Renal cortical epithelial cell (primary cell): ENCODE data around the gene CCDC85C. TPM values are rescaled to one million over a fixed set of nuclear protein-coding genes. Genes with fewer than 3 reads are reported as not detected.

ENCODE experiments used
- DNase-seq: peaks from one replicate; pipeline ENCODE4 v3.0.0-alpha.2; 2011; ENCODE audit warnings: low read depth
- total RNA-seq: library from RNA; depleted of rRNA; stranded (reverse); fragments of >200 nt; gene quantifications from 2 replicates; pipeline ENCODE4 v1.2.3, GENCODE V29; 2014

Gene CCDC85C
- total RNA-seq, 1 donor from 2014 or later = 11.0 TPM

DNA sequence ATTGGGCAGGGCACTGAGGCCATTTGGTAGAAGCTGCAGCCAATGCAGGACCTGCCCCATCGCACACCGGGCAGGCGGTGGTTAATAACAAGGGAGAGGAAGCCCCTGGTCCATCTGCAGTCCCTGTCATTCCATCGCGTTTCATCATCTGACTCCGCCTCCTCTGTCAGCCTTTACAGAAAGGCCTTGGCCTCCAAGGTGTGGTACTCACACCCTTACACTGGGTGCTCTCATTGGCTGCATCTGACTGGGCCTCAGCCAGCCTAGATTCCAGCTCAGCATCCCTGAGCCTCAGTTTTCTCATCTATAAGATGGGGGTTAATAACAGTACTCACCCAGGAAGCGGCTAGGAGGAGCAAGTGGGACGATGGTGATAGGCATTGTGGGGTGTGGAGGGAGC is 26.2 kb upstream of the CCDC85C start:
- no peak for DNase-seq

GRCh38 chr14:99628887-99629618 is 25.0 kb upstream of the CCDC85C start:
- peak; percentile 22 for DNase-seq

GRCh38 chr14:99627510-99628381 is 23.7 kb upstream of the CCDC85C start:
- no peak for DNase-seq

- no peak for DNase-seq
Observed at GRCh38 chr14:99627100-99627499, 23.1 kb upstream of the CCDC85C start.

- no peak for DNase-seq
Observed at GRCh38 chr14:99626041-99626648, 22.1 kb upstream of the CCDC85C start.

- DNase-seq = no peak
Observed at GRCh38 chr14:99625476-99625875, 21.5 kb upstream of the CCDC85C start.

- no peak for DNase-seq
Observed at GRCh38 chr14:99624971-99625370, 21.0 kb upstream of the CCDC85C start.

- DNase-seq = no peak
Observed at GRCh38 chr14:99624024-99624423, 20.0 kb upstream of the CCDC85C start.

DNA sequence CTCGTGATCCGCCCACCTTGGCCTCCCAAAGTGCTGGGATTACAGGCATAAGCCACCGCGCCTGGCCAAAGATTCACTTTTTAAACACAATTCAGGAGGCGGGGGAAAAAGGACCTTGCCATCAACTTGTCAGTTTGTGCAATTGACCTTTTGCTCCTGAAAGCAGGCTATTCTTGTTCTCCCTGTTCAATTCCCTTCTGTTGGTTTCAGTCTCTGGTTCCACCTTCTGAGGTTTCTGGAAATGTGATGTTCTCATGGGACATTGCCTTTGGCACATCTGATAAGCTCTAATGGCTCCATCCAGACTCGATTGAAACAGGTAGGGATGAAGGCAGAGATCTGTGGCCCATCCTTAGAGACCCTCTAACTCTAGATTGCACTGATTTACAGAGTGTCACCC is 17.9 kb upstream of the CCDC85C start:
- no peak for DNase-seq

- DNase-seq = no peak
Observed at GRCh38 chr14:99619835-99620834, 16.1 kb upstream of the CCDC85C start.

- no peak for DNase-seq
Observed at GRCh38 chr14:99616832-99617800, 13.1 kb upstream of the CCDC85C start.

GRCh38 chr14:99615497-99616157 is 11.6 kb upstream of the CCDC85C start:
- no peak for DNase-seq

DNA sequence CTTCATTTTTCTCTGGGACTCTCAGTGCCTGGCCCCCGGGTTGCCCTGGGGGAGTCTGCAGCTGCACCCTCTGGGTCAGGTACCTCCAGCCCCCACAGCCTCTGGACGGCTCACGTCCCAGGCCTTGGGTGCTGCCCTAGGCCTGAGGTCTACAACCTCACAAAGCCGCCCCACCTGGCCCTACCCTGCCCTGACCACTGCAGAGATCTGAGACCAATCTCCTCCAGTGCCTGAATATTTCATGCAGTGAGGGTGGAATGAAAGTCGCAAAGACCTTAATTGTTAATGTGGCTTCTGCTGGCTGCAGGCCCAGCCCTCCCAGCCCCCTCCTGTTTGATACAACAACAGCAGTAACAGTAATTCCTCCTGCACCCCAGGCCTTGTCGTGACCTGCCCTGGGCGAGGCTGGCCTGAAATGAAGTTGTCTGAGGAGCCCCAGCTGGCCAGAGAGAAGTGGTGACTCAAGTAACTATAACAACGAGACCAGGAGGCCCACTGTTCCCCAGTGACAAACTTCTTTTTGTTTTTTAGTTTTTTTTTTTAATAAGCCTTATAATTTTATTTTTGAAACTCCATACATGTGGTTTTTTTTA is 8.8 kb upstream of the CCDC85C start:
- no peak for DNase-seq

DNA sequence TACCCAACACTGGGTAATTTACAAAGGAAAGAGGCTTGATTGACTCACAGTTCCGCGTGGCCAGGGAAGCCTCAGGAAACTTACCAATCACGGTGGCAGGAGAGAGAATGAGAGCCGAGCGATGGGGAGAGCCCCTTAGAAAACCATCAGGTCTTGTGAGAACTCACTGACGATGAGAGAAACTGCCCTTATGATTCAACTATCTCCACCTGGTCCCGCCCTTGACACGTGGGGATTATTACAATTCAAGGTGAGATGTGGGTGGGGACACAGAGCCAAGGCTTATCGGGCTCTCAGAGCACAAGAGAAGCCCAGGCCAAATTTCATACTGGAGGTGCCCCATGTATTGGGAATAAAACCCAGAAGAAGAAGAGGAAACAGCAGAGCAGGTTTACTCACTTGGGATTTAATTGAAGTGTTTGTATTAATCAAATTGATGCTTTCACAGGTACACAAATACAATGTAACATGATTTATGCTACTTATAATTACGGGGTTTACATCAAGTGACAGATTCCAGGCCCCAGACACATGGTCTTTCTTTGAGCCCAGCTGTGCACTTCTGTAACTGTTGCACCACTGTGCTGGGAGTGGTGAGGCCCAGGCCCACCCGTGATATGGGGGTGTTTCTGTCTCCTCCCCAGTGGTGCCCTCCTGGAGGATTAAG is 8.2 kb upstream of the CCDC85C start:
- DNase-seq = no peak

- no peak for DNase-seq
Observed at GRCh38 chr14:99611646-99612045, 7.6 kb upstream of the CCDC85C start.

- no peak for DNase-seq
Observed at GRCh38 chr14:99609245-99610170, 5.5 kb upstream of the CCDC85C start.

DNA sequence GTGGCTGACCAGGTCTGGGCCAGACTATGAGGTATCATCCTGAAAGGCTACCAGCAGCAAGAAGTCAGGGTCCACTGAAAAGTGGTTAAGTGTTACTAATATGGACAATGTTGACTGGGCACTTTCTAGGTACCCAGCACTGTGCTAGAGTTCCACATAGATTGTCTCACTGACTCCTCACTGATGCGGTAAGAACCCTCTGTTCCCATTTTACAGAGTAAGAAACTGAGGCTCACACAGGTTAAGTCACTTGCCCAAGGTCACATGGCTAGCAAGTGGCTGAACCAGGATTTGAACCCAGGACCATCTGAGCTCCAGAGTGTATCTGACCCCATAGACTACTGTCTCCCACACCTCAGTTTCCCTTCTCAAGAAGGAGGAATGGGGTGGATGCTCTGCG is 4.6 kb upstream of the CCDC85C start:
- DNase-seq = no peak

- DNase-seq = no peak
Observed at GRCh38 chr14:99606359-99606758, 2.4 kb upstream of the CCDC85C start.
